Measurements from ENCODE around the gene BLTP2.

The BLTP2 gene

GRCh38 chr17:28661635-28662526 lies 16.9 kb upstream of the BLTP2 start, which contains the start of the genes SDF2 and SUPT6H:
SDF2 (minus strand) TSS chr17:28661906; CDS start chr17:28661876, 30 bp downstream.
SUPT6H (plus strand) TSS chr17:28662205; CDS start chr17:28673402, 11,197 bp downstream.
- TF ChIP-seq GATA3 (IDR thresholded peaks at IDR 0.05; ENCODE audit: low read depth, low read length) = no peak
- no peak for TF ChIP-seq GATA2 (IDR thresholded peaks at IDR 0.05; ENCODE audit: low read depth, low read length)

GRCh38 chr17:28657756-28658155 lies 12.8 kb upstream of the BLTP2 start:
- TF ChIP-seq GATA2 (IDR thresholded peaks at IDR 0.05; ENCODE audit: low read depth, low read length) (no peak), GATA3 (IDR thresholded peaks at IDR 0.05; ENCODE audit: low read depth, low read length) (no peak)

- TF ChIP-seq GATA2 (IDR thresholded peaks at IDR 0.05; ENCODE audit: low read depth, low read length) (no peak), GATA3 (IDR thresholded peaks at IDR 0.05; ENCODE audit: low read depth, low read length) (no peak)
Observed at GRCh38 chr17:28655160-28655559, 10.2 kb upstream of the BLTP2 start.

- TF ChIP-seq GATA3 (IDR thresholded peaks at IDR 0.05; ENCODE audit: low read depth, low read length) (no peak), GATA2 (IDR thresholded peaks at IDR 0.05; ENCODE audit: low read depth, low read length) (no peak)
Observed at GRCh38 chr17:28648698-28649097, 3.7 kb upstream of the BLTP2 start.

GRCh38 chr17:28646039-28646754 lies 1.2 kb upstream of the BLTP2 start:
- TF ChIP-seq GATA3 (IDR thresholded peaks at IDR 0.05; ENCODE audit: low read depth, low read length) = no peak

GRCh38 chr17:28645576-28645939 lies 600 bp upstream of the BLTP2 start:
- no peak for TF ChIP-seq GATA3 (IDR thresholded peaks at IDR 0.05; ENCODE audit: low read depth, low read length)
- TF ChIP-seq GATA2 (IDR thresholded peaks at IDR 0.05; ENCODE audit: low read depth, low read length) = no peak

- TF ChIP-seq GATA3 (IDR thresholded peaks at IDR 0.05; ENCODE audit: low read depth, low read length) = no peak
Observed at GRCh38 chr17:28643983-28644786, 773 bp downstream of the BLTP2 start.

GRCh38 chr17:28641579-28641978 lies 3.4 kb downstream of the BLTP2 start:
- TF ChIP-seq GATA2 (IDR thresholded peaks at IDR 0.05; ENCODE audit: low read depth, low read length) (no peak), GATA3 (IDR thresholded peaks at IDR 0.05; ENCODE audit: low read depth, low read length) (no peak)

GRCh38 chr17:28635506-28635905 lies 9.5 kb downstream of the BLTP2 start:
- TF ChIP-seq GATA2 (IDR thresholded peaks at IDR 0.05; ENCODE audit: low read depth, low read length) (no peak), GATA3 (IDR thresholded peaks at IDR 0.05; ENCODE audit: low read depth, low read length) (no peak)

GRCh38 chr17:28634206-28634865 lies 10.6 kb downstream of the BLTP2 start:
- no peak for TF ChIP-seq GATA3 (IDR thresholded peaks at IDR 0.05; ENCODE audit: low read depth, low read length)
- TF ChIP-seq GATA2 (IDR thresholded peaks at IDR 0.05; ENCODE audit: low read depth, low read length) = no peak

GRCh38 chr17:28626818-28627217 lies 18.1 kb downstream of the BLTP2 start:
- TF ChIP-seq GATA3 (IDR thresholded peaks at IDR 0.05; ENCODE audit: low read depth, low read length) = no peak
- no peak for TF ChIP-seq GATA2 (IDR thresholded peaks at IDR 0.05; ENCODE audit: low read depth, low read length)

GRCh38 chr17:28624148-28624547 lies 20.8 kb downstream of the BLTP2 start:
- TF ChIP-seq GATA2 (IDR thresholded peaks at IDR 0.05; ENCODE audit: low read depth, low read length) = no peak

- TF ChIP-seq GATA2 (IDR thresholded peaks at IDR 0.05; ENCODE audit: low read depth, low read length) (no peak), GATA3 (IDR thresholded peaks at IDR 0.05; ENCODE audit: low read depth, low read length) (no peak)
Observed at GRCh38 chr17:28623696-28624095, 21.3 kb downstream of the BLTP2 start.

- TF ChIP-seq GATA3 (IDR thresholded peaks at IDR 0.05; ENCODE audit: low read depth, low read length) (no peak), GATA2 (IDR thresholded peaks at IDR 0.05; ENCODE audit: low read depth, low read length) (no peak)
Observed at GRCh38 chr17:28622186-28622585, 22.8 kb downstream of the BLTP2 start.

Measured in SH-SY5Y (cell line).